PFSK-1 (cell line): ENCODE measurements around the gene COL6A5.

Experiments used
- FOXP2 ChIP-seq: optimal IDR thresholded peaks from 2 replicates; pipeline ENCODE3; 2011; ENCODE audit warnings: borderline replicate concordance, control low read depth, inconsistent platforms; ENCODE audit not compliant: insufficient read depth; ENCODE audit errors: extremely low read length, extremely low read depth
- REST ChIP-seq, 2 experiments: IDR thresholded peaks; 2 replicates each; pipeline versions ENCODE4 v1.6.1 to v1.8.0; 2011 to 2012; ENCODE audit warnings: low read depth in 2 of 2, low read length in 2 of 2, control low read depth in 1 of 2, inconsistent platforms in 1 of 2, mild to moderate bottlenecking in 1 of 2, moderate library complexity in 1 of 2; ENCODE audit not compliant: insufficient read depth in 1 of 2
- TAF1 ChIP-seq: IDR thresholded peaks from 2 replicates; pipeline ENCODE4 v1.6.1; 2012; ENCODE audit warnings: low read length, control low read depth, borderline replicate concordance; ENCODE audit not compliant: insufficient read depth

- no peak for TF ChIP-seq TAF1
- no peak for TF ChIP-seq REST (IDR thresholded peaks at IDR 0.05; ENCODE audit: insufficient read depth in 1 of 2, low read depth in 2 of 2, low read length in 2 of 2)
- no peak for TF ChIP-seq FOXP2
These were observed 65.8 kb downstream of the COL6A5 start for GRCh38 chr3:130411320-130411719.
